ENCODE results near the gene AMN.
"Not testable (repeated sequence)": the region's sequence is repeated elsewhere in the genome, so short reads cannot be mapped to it uniquely, and the experiment has no call there.

Gene AMN

DNA sequence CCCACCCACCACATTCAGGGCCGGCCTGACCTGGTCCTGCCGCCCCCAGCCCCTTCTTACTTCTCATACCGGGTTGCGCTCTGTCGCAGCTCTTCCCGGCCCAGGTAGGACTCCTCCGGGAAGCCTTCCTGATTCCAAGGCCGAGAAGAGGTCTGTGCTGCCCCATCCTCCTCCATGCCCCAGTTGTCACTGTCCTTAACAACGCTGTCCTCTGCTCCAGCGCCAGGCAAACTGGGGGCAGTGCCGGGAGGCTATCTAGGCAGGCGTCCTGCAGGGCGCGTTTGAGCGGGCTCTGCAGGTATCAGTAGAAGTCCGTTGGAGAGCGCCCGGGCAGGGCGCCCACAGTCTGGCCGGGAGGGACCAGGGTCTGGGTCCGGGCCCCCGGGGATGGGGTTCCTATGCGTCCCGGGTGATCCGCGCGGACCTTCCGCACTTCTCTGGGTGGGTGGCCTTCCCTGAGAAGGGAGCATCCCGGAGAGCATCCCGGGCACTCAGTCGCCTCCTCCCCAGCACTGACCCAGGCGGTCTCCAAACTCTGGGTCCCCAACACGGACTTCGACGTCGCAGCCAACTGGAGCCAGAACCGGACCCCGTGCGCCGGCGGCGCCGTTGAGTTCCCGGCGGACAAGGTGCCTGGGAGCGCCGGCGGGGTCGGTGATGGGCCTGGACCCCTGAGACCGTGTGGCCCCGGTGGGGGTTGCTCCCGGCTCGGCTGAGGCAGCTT, 900 bp downstream of the AMN start:
- ChIA-PET CTCF (interaction anchor here (0.6 kb wide), 1 partner anchor 188 kb away, joined by 3 read pairs; no protein-coding TSS in a partner anchor), POLR2A (ENCODE audit: low non-redundant PET) (no interaction called here)
- TF ChIP-seq, protein P1, sequence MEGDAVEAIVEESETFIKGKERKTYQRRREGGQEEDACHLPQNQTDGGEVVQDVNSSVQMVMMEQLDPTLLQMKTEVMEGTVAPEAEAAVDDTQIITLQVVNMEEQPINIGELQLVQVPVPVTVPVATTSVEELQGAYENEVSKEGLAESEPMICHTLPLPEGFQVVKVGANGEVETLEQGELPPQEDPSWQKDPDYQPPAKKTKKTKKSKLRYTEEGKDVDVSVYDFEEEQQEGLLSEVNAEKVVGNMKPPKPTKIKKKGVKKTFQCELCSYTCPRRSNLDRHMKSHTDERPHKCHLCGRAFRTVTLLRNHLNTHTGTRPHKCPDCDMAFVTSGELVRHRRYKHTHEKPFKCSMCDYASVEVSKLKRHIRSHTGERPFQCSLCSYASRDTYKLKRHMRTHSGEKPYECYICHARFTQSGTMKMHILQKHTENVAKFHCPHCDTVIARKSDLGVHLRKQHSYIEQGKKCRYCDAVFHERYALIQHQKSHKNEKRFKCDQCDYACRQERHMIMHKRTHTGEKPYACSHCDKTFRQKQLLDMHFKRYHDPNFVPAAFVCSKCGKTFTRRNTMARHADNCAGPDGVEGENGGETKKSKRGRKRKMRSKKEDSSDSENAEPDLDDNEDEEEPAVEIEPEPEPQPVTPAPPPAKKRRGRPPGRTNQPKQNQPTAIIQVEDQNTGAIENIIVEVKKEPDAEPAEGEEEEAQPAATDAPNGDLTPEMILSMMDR (conservative IDR thresholded peaks at IDR 0.05; ENCODE audit: low read depth): no peak

DNA sequence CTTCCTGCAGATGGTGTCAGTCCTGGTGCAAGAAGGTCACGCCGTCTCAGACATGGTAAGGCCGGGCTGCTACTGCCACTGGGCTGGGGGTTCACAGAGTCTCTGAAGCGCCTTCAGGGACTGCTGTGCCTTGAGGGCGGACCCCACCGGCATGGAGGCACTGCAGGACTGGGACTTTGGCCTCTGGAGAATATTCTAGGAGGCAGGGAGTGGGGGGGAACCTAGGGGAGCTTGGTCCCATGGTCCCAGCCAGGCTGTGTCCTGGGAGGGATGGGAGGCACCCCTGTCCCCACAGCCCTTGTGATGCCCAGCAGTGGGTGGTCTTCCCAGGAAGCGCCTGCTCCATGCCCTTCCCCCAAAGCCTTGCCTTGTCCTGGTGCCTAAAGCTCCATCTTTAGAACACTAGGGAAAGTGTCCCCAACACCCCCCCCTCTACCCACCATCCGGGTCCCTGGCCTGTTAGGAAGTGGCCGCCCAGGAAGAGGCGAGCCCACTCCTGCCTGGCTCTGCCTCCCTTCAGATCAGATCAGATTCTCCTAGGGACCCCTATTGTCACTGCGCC, 1.5 kb downstream of the AMN start:
- ChIA-PET CTCF (interaction anchor here (0.6 kb wide), 2 partner anchors 189 to 580 kb away, joined by 3 read pairs; no protein-coding TSS in a partner anchor), POLR2A (ENCODE audit: low non-redundant PET) (no interaction called here)
- TF ChIP-seq, protein P1 (conservative IDR thresholded peaks at IDR 0.05; ENCODE audit: low read depth): no peak
- DNase-seq (ENCODE audit: low spot score): no peak
- H3K27ac ChIP-seq: no peak overlapping the region

More for the DNA sequence above, 900 bp downstream of the AMN start:
- no peak overlapping the region for H3K27ac ChIP-seq
- DNase-seq (ENCODE audit: low spot score): no peak

DNA sequence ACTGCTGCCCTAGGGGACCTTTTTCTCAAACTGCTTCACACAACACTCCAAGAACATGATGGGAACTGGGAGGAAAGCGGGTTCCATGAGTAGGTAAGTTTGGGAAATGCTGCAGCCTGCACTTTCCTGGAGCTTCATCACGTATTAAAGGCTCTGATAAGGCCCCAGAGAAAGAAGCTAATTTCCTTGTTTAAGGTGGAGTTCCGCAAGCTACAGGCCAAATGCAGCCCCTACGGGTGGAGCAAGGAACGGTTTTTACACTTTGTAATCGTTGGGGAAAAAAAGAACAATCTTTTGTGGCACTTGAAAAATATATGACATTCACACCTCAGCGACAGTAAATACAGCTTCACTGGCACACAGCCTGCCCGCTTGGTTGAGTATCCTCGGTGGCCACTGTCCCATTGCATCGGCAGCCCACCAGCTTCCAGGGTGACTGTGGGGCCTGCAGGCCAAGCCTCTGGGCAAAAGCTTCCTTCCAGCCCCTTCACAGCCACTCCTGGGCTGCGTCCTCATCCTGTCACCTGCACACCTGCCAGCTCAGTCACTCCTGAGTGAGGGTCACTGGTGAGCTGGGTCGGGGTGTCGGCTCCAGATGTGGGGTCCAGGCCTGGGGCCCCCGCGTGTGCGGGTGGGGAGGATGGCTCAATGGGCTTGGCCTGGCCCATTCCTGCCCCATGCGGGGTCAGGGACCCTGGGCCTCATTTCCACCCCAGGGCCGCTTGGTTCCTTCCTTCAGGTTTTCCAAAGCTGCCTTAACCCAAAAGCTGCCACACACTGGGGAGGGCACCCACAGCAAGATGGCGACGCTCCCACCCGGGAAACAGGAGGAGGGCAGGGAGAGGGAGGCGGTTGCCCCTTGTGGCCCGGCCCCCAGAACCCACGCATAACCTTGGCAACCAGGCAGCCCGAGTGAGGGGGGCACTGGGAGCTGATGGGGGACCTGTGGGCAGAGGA, 2.4 kb downstream of the AMN start:
- ChIA-PET POLR2A (ENCODE audit: low non-redundant PET) (no interaction called here), CTCF (interaction anchor here (0.6 to 1.1 kb wide), 2 partner anchors 15 to 581 kb away, joined by 3 read pairs; no protein-coding TSS in a partner anchor)
- TF ChIP-seq, protein P1 (conservative IDR thresholded peaks at IDR 0.05; ENCODE audit: low read depth): no peak
- no peak for DNase-seq (ENCODE audit: low spot score)
- no peak overlapping the region for H3K27ac ChIP-seq

DNA sequence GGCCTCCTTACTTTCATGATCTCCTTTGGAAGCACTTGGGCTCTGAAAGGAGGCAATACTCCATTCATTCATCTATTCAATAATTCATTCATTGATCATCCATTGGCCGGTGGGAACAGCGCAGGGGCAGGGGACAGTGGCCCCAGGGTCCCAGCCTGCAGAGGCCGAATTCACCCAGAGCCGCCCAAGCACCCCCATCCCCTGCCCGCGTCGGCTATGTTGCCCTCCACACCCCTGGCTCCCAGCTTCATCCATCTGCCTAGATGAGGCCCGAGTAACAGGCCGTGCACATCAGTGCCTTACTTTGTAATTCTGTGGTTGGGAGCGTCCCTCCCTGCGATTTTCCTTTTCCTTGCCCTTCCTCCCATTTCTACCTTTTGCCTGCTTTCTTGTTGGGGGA, 3.2 kb downstream of the AMN start:
- ChIA-PET CTCF (interaction anchor here (1.1 kb wide), 1 partner anchor 15 kb away, joined by 3 read pairs; no protein-coding TSS in a partner anchor), POLR2A (ENCODE audit: low non-redundant PET) (no interaction called here)
- TF ChIP-seq, protein P1 (conservative IDR thresholded peaks at IDR 0.05; ENCODE audit: low read depth): no peak
- DNase-seq (ENCODE audit: low spot score): no peak
- H3K27ac ChIP-seq: no peak overlapping the region

DNA sequence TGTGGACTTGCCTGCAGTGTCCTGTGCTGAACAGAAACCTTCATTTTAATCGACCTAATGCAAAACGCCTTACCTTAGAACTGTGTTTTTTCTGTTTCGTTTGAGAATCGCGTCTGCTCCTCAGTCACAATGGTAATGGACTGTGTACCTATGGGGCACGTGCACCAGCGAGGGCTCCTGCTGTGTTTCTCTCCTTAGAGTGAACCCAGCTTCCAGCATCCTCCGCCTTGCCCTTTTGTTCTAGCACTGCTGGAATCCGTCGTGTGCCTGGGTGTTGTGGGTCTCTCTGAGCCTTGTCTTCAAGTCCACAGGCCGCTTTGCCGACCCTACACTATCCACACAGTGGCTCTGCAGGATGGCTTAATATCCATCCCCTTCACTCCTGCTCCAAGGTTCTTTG, 3.6 kb downstream of the AMN start:
- ChIA-PET POLR2A (ENCODE audit: low non-redundant PET) (interaction anchor here (0.7 kb wide), 2 partner anchors 9 to 179 kb away, joined by 3 to 7 read pairs; no protein-coding TSS in a partner anchor), CTCF (interaction anchor here (1.1 kb wide), 1 partner anchor 14 kb away, joined by 3 read pairs; no protein-coding TSS in a partner anchor)
- DNase-seq (ENCODE audit: low spot score): no peak
- no peak overlapping the region for H3K27ac ChIP-seq
- TF ChIP-seq, protein P1 (conservative IDR thresholded peaks at IDR 0.05; ENCODE audit: low read depth): no peak

DNA sequence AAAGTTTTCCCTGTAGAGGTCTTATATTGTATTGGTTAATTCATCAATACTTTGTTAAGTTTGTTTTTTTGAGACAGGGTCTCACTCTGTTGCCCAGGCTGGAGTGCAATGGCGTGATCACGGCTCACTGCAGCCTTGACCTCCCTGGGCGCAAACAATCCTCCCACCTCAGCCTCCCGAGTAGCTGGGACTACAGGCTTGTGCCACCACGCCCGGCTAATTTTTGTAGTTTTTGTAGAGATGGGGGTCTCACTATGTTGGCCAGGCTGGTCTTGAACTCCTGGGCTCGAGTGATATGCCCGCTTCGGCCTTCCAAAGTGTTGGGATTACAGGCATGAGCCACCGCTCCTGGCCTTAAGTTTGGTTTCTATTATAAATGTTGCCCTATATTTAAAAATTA, 4.4 kb downstream of the AMN start:
- CTCF ChIA-PET; DNase-seq (ENCODE audit: low spot score); H3K27ac ChIP-seq: not testable (repeated sequence)
- POLR2A ChIA-PET (ENCODE audit: low non-redundant PET): interaction anchor here (0.6 to 0.7 kb wide), 2 partner anchors 9 to 121 kb away, joined by 7 read pairs; no protein-coding TSS in a partner anchor

All from RWPE1 (cell line).